ENCODE results near the gene GRB14.
"Not testable (repeated sequence)": the region's sequence is repeated elsewhere in the genome, so short reads cannot be mapped to it uniquely, and the experiment has no call there.

The GRB14 gene

DNA sequence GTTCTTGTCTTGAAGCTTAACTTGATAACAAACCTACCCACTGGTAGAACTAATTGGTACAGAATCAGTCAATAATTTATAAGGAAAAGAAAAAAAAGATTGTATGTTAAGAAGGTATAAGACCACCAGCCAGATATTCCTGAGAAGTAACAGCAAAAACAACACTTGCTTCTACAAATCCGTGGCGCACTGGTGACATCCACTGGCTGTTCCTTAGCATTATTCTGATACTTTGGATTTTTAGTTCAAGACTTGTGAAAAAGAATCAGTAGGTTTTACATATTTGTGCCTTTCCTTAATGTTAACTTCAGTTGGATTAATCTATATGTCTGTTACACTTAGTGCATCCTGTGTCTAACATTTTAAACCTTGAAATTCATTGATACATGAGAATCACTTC lies 141.8 kb downstream of the GRB14 start:
- DNase-seq (ENCODE audit: insufficient read length, low spot score): no peak

DNA sequence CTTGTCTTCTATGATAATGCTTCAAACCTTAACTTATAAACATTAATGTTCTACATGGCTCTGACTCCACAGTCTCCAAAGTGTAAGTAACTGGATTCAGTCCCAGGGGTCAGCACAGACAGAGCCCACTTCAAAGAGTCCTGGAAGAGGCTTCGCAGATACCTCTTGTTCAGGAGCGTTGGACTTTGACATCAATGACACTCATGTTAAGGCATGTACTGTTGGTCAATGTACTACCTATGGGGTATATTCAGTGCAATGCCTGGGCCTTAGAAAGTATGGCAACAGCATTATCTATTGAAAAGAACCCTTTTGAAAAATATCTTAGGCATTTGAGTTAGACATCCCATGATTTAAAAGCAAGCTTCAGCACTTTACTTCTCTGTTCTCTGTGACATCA lies 143.1 kb downstream of the GRB14 start:
- DNase-seq (ENCODE audit: insufficient read length, low spot score) (no peak), FAIRE-seq (no peak)
- TF ChIP-seq, protein P1, sequence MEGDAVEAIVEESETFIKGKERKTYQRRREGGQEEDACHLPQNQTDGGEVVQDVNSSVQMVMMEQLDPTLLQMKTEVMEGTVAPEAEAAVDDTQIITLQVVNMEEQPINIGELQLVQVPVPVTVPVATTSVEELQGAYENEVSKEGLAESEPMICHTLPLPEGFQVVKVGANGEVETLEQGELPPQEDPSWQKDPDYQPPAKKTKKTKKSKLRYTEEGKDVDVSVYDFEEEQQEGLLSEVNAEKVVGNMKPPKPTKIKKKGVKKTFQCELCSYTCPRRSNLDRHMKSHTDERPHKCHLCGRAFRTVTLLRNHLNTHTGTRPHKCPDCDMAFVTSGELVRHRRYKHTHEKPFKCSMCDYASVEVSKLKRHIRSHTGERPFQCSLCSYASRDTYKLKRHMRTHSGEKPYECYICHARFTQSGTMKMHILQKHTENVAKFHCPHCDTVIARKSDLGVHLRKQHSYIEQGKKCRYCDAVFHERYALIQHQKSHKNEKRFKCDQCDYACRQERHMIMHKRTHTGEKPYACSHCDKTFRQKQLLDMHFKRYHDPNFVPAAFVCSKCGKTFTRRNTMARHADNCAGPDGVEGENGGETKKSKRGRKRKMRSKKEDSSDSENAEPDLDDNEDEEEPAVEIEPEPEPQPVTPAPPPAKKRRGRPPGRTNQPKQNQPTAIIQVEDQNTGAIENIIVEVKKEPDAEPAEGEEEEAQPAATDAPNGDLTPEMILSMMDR (IDR thresholded peaks at IDR 0.05; ENCODE audit: insufficient read depth, missing control alignments): no peak

More for the DNA sequence above, 141.8 kb downstream of the GRB14 start:
- TF ChIP-seq, protein P1 (IDR thresholded peaks at IDR 0.05; ENCODE audit: insufficient read depth, missing control alignments): peak; percentile 82
- FAIRE-seq: peak; percentile 89

DNA sequence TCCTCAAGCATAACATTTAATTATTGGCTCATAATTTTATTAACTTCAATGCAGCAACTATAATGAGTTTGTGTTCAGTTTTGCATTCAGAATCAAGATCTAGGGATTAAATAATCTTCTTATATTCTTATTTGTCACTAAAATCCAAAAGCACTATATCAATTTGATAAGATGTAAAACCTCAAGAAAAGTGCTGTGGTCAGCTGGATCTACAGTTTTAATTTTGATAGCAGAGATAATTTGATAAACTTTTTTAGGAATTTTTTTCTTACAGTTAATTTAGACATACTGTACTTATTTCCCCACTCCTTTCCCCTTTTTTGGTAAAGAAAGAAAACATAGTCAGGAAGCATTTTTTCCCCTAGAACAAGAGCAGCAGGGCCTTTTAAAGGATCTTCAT lies 146.4 kb downstream of the GRB14 start:
- TF ChIP-seq, protein P1 (IDR thresholded peaks at IDR 0.05; ENCODE audit: insufficient read depth, missing control alignments): no peak
- DNase-seq (ENCODE audit: insufficient read length, low spot score): no peak
- no peak for FAIRE-seq

DNA sequence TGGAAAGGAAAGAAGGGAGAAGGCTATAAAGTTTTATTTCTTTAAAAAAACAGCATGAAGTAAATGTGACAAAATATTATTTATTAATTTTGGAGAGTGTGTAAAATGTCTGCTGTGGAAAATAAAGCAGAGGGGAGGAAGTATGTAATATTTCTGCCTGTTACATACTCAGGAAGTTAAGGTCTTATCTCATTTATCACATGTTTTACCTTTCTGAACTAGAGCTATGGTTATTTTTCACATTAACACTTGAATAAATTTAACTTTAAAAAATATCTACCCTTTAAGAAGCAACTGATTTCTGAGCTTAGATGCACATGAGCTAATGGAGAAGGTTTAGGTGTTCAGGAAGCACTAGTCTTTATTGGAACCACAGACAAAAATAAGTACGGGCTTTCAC lies 148.3 kb downstream of the GRB14 start:
- TF ChIP-seq, protein P1 (IDR thresholded peaks at IDR 0.05; ENCODE audit: insufficient read depth, missing control alignments): no peak
- no peak for FAIRE-seq
- no peak for DNase-seq (ENCODE audit: insufficient read length, low spot score)

DNA sequence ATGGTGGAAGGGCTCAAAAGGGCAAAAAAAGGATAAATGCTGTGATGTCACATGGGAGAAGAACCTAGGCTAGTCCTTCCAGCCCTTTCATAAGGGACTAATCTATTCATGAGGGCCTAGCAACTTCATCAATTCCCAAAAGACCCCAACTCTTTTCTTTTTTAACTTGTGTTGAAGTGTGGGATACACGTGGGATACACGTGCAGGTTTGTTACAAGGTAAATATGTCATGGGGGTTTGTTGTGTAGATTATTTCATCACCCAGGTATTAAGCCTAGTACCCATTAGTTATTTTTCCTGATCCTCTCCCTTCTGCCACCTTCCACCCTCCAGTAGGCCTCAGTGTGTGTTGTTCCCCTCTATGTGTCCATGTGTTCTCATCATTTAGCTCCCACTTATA lies 156.2 kb downstream of the GRB14 start:
- FAIRE-seq; DNase-seq (ENCODE audit: insufficient read length, low spot score): not testable (repeated sequence)

DNA sequence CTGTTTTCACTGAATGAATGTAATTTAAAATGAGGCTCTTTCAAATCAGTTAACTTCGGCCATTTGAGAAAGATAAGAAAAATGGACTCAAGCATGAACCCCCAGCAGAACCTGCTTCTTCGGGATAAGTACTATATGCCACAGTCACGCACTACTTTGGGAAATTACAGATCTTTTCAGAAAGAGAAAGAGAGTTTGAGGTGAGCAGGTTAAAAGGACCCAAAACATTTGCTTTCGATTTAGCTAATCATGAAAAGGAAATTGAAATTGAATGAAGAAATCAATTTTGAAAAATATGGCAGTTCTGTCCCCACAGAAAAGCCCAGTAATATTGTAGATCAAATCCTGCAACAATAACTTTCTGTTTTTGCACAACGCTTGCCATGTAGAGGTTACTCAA lies 156.9 kb downstream of the GRB14 start:
- FAIRE-seq (no peak), DNase-seq (ENCODE audit: insufficient read length, low spot score) (no peak)
- TF ChIP-seq, protein P1 (IDR thresholded peaks at IDR 0.05; ENCODE audit: insufficient read depth, missing control alignments): no peak

DNA sequence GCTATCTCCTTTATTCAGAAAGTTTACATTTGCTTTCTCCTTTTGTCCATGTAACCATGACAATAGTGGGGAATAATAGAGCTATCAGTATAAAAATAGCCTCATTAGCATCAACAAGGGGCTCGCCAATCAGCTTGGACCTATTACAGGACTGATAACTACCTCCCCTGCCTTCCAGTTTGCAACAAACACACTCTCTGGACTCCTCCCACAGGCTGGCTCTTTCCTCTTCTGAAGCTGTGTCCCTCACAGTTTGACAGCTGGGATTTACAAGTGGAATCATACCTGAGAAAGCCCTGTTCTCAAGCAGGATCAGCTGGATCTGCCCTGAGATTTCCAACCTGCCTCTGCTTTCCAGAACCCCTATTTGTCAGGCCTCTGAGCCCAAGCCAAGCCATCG lies 162.5 kb downstream of the GRB14 start:
- DNase-seq (ENCODE audit: insufficient read length, low spot score) (no peak), FAIRE-seq (no peak)
- TF ChIP-seq, protein P1 (IDR thresholded peaks at IDR 0.05; ENCODE audit: insufficient read depth, missing control alignments): no peak

DNA sequence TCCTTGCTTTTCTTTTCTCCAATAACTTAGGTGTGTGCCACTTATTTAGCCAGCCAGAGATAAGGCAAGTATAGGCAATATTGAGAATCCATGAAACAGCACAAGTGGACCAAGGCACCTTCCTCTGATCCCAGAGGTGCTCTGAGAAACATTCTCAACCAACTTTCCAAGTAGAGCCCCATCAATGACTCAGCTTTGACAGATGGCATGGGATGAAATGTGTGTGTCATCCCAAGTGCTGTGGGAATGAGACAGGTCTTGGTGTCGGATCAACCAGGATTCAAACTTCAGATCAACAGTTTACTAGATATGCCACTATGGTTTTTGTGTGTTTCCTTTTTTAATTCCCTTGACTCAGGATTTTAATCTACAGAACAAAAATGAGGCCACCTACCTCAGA lies 164.0 kb downstream of the GRB14 start:
- TF ChIP-seq, protein P1 (IDR thresholded peaks at IDR 0.05; ENCODE audit: insufficient read depth, missing control alignments): no peak
- FAIRE-seq: no peak
- no peak for DNase-seq (ENCODE audit: insufficient read length, low spot score)
